Naive thymus-derived CD4-positive, alpha-beta T cell (primary cell): ENCODE results near the gene CLDN10. TPM values are rescaled to one million over a fixed set of nuclear protein-coding genes. Genes with fewer than 3 reads are reported as not detected.
A peak's percentile ranks its signal among the peaks of the same experiment; 100 is the strongest.
"Not testable (repeated sequence)": the region's sequence is repeated elsewhere in the genome, so short reads cannot be mapped to it uniquely, and the experiment has no call there.

Experiments
- ATAC-seq: fragments of 150-1000 bp; cut with Tn5 transposase; 2 replicates; pipeline ENCODE4 v1.10.0; 2021; ENCODE audit warnings: mild to moderate bottlenecking, moderate library complexity
- CTCF ChIA-PET: fragments of 350-600 bp; sonication (Branson Sonifier 250); formaldehyde crosslinking; loops from one replicate; lab custom pipeline; 2021; ENCODE audit warnings: antibody characterized with exemption; lab: Charles Lee
- POLR2A ChIA-PET: fragments of 350-600 bp; sonication (Branson Sonifier 250); formaldehyde crosslinking; loops from one replicate; lab custom pipeline; 2021; ENCODE audit warnings: antibody characterized with exemption, inconsistent platforms; lab: Charles Lee
- DNase-seq, 9 donors: peaks; one replicate each; pipeline versions ENCODE4 v3.0.0 to v3.0.0-alpha.2; 2020 to 2022; ENCODE audit warnings: mixed read lengths in 1 of 9
- H3K27ac ChIP-seq: one replicate; pipeline ENCODE4 v1.7.0; 2013; ENCODE audit warnings: mild to moderate bottlenecking, low read depth, low read length, moderate library complexity
- H3K27me3 ChIP-seq, 2 donors: one replicate each; pipeline ENCODE4 v1.7.0; 2013; ENCODE audit warnings: low read length in 2 of 2, mild to moderate bottlenecking in 2 of 2, moderate library complexity in 2 of 2; ENCODE audit not compliant: control insufficient read depth in 2 of 2, insufficient read depth in 2 of 2
- H3K36me3 ChIP-seq, 3 experiments: 1 replicate in 2 of 3; 2 replicates in 1 of 3; pipeline ENCODE4 v1.7.0; 2013; ENCODE audit warnings: low read length in 3 of 3, mild to moderate bottlenecking in 3 of 3, moderate library complexity in 1 of 3; ENCODE audit not compliant: insufficient read depth in 3 of 3, control insufficient read depth in 2 of 3
- H3K4me1 ChIP-seq, 2 donors: one replicate each; pipeline ENCODE4 v1.7.0; 2013; ENCODE audit warnings: low read length in 2 of 2, mild to moderate bottlenecking in 2 of 2, moderate library complexity in 1 of 2; ENCODE audit not compliant: control insufficient read depth in 2 of 2, insufficient read depth in 2 of 2
- H3K4me3 ChIP-seq: 2 replicates; pipeline ENCODE4 v1.7.0; 2013; ENCODE audit warnings: mild to moderate bottlenecking, low read length
- H3K9me3 ChIP-seq, 3 experiments: 1 replicate in 2 of 3; 2 replicates in 1 of 3; pipeline ENCODE4 v1.7.0; 2013; ENCODE audit warnings: low read length in 3 of 3; ENCODE audit not compliant: control insufficient read depth in 2 of 3
- H3K27ac Mint-ChIP-seq, 9 donors: one replicate each; pipeline ENCODE4 v1.8.0; 2020 to 2022; ENCODE audit warnings: mixed read lengths in 9 of 9, mild to moderate bottlenecking in 8 of 9, moderate library complexity in 5 of 9, inconsistent platforms in 2 of 9
- H3K27me3 Mint-ChIP-seq, 5 donors: one replicate each; pipeline ENCODE4 v1.8.0; 2021 to 2022; ENCODE audit warnings: mixed read lengths in 5 of 5, mild to moderate bottlenecking in 1 of 5
- H3K36me3 Mint-ChIP-seq, 5 donors: one replicate each; pipeline ENCODE4 v1.8.0; 2020 to 2022; ENCODE audit warnings: mixed read lengths in 5 of 5, mild to moderate bottlenecking in 3 of 5, inconsistent platforms in 1 of 5
- H3K4me1 Mint-ChIP-seq, 7 donors: one replicate each; pipeline ENCODE4 v1.8.0; 2020 to 2022; ENCODE audit warnings: mixed read lengths in 7 of 7, mild to moderate bottlenecking in 3 of 7, inconsistent platforms in 1 of 7
- H3K4me3 Mint-ChIP-seq, 10 donors: one replicate each; pipeline ENCODE4 v1.8.0; 2020 to 2022; ENCODE audit warnings: mild to moderate bottlenecking in 10 of 10, mixed read lengths in 10 of 10, moderate library complexity in 6 of 10, inconsistent platforms in 2 of 10
- H3K9me3 Mint-ChIP-seq, 11 donors: one replicate each; pipeline ENCODE4 v1.8.0; 2020 to 2022; ENCODE audit warnings: mixed read lengths in 11 of 11, mild to moderate bottlenecking in 4 of 11, inconsistent platforms in 1 of 11, moderate library complexity in 1 of 11
- intact Hi-C, 2 donors: fragments of 100-400 bp; cut with micrococcal nuclease; formaldehyde crosslinking; loops; one replicate each; pipeline ENCODE4 v1.15.1; 2023
- polyA plus RNA-seq, 2 donors: library from polyadenylated mRNA; unstranded; fragments of 300-500 nt; fragmentation: Illumina TruSeq; gene quantifications; one replicate each; pipeline ENCODE4 v1.2.3, GENCODE V29; 2021
- total RNA-seq, 6 experiments: library from RNA in 5 of 6; stranded (reverse) in 5 of 6; gene quantifications; 1 replicate in 5 of 6; 2 replicates in 1 of 6; pipeline ENCODE4 v1.2.3 and lab custom pipeline; 2021 to 2026

CLDN10 gene
- total and polyA plus RNA-seq, 7 experiments from 2014 or later: not detected

DNA sequence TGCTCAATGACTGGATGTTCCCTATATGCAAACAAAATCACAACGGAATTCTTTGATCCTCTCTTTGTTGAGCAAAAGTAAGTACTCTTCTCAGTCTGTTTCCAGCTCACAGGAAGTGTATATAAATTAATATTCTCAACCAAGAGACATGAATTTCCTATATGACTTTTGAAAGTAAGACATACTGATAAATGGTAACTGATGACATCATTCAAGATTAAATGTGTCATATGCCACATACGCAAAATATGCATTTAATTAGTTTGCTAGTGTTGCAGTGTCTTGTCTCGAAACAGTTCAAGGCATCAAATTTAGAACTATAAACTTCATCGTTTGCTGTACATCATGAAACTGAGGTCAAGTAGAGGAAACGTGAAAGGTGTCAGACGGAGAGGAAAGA is 7.9 kb downstream of the CLDN10 start:
- Mint-ChIP-seq H3K9me3 (peaks cover 0 to 3% (median 0%) of the 10 kb centered on the region in 11 donors), H3K27me3 (peaks cover 13 to 42% (median 20%) of the 10 kb centered on the region in 5 donors), H3K4me3 (no peak overlapping the region), H3K27ac (no peak overlapping the region), H3K36me3 (peaks cover 0 to 4% (median 0%) of the 10 kb centered on the region in 5 donors), H3K4me1 (no peaks in the 10 kb centered on the region)
- no peaks in the 10 kb centered on the region for H3K4me1 ChIP-seq
- no peaks in the 10 kb centered on the region for H3K9me3 ChIP-seq
- H3K27me3 ChIP-seq: no peaks in the 10 kb centered on the region
- H3K36me3 ChIP-seq: no peaks in the 10 kb centered on the region
- POLR2A ChIA-PET: no interaction called here
- no peak overlapping the region for H3K4me3 ChIP-seq
- no peak overlapping the region for H3K27ac ChIP-seq
- ATAC-seq (no peak), DNase-seq (no peak)
- intact Hi-C loops: no loop called here
- CTCF ChIA-PET: no interaction called here

DNA sequence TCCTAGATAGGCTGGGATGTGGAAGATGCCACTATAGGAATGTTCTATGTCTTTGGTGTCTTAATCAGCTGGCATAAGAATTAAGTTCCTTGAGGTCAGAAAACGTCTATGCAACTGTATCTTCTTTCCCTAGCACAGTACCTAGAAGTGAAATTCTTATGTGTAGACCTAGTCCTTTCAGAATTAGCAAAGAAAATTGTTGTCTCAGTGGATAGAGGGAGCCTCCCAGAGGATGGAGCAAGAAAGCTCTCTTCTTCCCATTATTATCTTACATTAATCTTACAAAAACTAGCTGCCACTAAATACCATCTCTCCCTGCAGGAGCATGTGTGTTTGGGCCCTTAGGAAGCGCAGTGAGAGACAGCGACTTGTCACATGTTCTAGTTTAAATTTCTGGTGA is 11.6 kb downstream of the CLDN10 start:
- DNase-seq: no peak
- H3K27ac ChIP-seq: no peak overlapping the region
- ChIA-PET CTCF (no interaction called here), POLR2A (no interaction called here)
- no peak overlapping the region for H3K4me3 ChIP-seq
- Mint-ChIP-seq H3K4me1 (no peaks in the 10 kb centered on the region), H3K27ac (no peak overlapping the region), H3K36me3 (peaks cover 0 to 4% (median 0%) of the 10 kb centered on the region in 5 donors), H3K27me3 (peaks cover 4 to 34% (median 19%) of the 10 kb centered on the region in 5 donors), H3K9me3 (peaks cover 0 to 8% (median 1%) of the 10 kb centered on the region in 11 donors), H3K4me3 (no peak overlapping the region)
- no peaks in the 10 kb centered on the region for H3K4me1 ChIP-seq
- intact Hi-C loops: no loop called here
- H3K9me3 ChIP-seq: no peaks in the 10 kb centered on the region
- no peaks in the 10 kb centered on the region for H3K36me3 ChIP-seq
- ATAC-seq: no peak
- H3K27me3 ChIP-seq: no peaks in the 10 kb centered on the region

DNA sequence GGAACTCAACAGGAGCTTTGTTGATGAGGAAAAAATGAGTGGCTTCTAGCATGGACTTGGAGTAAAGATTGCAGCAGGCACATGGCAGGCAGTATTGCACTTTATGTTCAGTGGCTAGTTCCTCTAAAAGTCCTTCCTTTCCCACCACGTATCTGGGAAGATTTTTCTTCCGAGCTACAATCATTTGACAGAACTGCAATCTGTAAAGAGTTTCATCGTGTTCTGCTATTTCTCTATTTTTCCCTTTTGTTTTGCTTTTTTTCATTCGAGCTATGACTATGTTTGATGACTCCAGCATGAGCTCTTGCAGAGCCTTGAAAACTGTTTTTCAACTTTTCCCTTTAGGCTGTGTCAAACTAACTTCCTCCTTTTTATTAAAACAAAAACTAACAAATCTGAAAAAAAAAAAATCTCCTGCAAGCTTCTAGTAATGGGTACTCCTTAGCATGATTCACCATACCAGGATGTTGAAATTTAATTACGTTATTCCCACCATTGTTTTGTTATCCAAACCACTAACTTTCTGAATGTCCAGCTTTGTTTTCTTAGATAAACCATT is 12.3 kb downstream of the CLDN10 start:
- Histone ChIP-seq H3K4me3 (no peak overlapping the region), H3K9me3 (no peaks in the 10 kb centered on the region), H3K27ac (no peak overlapping the region), H3K36me3 (no peaks in the 10 kb centered on the region), H3K4me1 (no peaks in the 10 kb centered on the region), H3K27me3 (no peaks in the 10 kb centered on the region)
- DNase-seq (no peak), ATAC-seq (peak; percentile 73)
- POLR2A ChIA-PET: no interaction called here
- no peaks in the 10 kb centered on the region for H3K4me1 Mint-ChIP-seq
- H3K9me3 Mint-ChIP-seq: peaks cover 0 to 8% (median 1%) of the 10 kb centered on the region in 11 donors
- intact Hi-C loops: no loop called here
- H3K36me3 Mint-ChIP-seq: peaks cover 0 to 4% (median 0%) of the 10 kb centered on the region in 5 donors
- H3K4me3 Mint-ChIP-seq: no peak overlapping the region
- CTCF ChIA-PET: no interaction called here
- no peak overlapping the region for H3K27ac Mint-ChIP-seq
- H3K27me3 Mint-ChIP-seq: peaks cover 3 to 33% (median 18%) of the 10 kb centered on the region in 5 donors

DNA sequence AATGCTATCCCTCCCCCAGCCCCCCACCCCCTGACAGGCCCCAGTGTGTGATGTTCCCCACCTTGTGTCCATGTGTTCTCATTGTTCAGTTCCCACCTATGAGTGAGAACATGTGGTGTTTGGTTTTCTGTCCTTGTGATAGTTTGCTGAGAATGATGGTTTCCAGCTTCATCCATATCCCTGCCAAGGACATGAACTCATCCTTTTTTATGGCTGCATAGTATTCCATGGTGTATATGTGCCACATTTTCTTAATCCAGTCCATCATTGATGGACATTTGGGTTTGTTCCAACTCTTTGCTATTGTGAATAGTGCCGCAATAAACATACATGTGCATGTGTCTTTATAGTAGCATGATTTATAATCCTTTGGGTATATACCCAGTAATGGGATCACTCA is 13.2 kb downstream of the CLDN10 start:
- H3K9me3 Mint-ChIP-seq, H3K27ac ChIP-seq, H3K4me3 ChIP-seq, intact Hi-C loops, H3K36me3 Mint-ChIP-seq, H3K36me3 ChIP-seq, H3K27ac Mint-ChIP-seq, H3K4me3 Mint-ChIP-seq, H3K4me1 ChIP-seq, CTCF ChIA-PET, DNase-seq, ATAC-seq, H3K27me3 ChIP-seq, POLR2A ChIA-PET, H3K9me3 ChIP-seq, H3K4me1 Mint-ChIP-seq: not testable (repeated sequence)
- peaks cover 3 to 29% (median 15%) of the 10 kb centered on the region in 5 donors for H3K27me3 Mint-ChIP-seq

DNA sequence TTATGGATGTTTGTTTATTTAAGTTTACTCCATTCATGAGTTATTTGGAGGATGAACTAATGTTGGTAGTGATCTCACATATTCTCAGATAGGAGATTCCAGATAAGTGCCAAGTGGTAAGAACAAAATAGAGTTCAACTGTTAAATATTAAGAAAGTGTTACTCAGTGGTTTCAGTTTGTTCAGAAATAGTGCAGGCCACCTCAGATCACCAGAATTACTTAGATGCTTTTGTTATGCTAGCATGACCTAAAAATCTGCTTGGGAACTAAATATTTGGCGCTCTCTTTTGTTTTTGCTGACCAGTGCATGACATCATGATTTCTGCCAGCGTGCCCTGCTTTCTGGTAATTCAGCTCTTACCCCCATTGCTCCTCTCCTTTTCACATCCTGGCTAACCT is 15.6 kb downstream of the CLDN10 start:
- peaks cover 0 to 4% (median 0%) of the 10 kb centered on the region in 5 donors for H3K36me3 Mint-ChIP-seq
- H3K27ac Mint-ChIP-seq: peak overlapping the region in 1 of 9 donors; percentile 47
- no peaks in the 10 kb centered on the region for H3K4me1 Mint-ChIP-seq
- H3K9me3 Mint-ChIP-seq: peaks cover 0 to 8% (median 1%) of the 10 kb centered on the region in 11 donors
- ChIA-PET CTCF (no interaction called here), POLR2A (no interaction called here)
- no peak overlapping the region for H3K27ac ChIP-seq
- no peaks in the 10 kb centered on the region for H3K27me3 ChIP-seq
- peak overlapping the region in 1 of 10 donors; percentile 1 for H3K4me3 Mint-ChIP-seq
- DNase-seq (no peak), ATAC-seq (no peak)
- H3K4me3 ChIP-seq: no peak overlapping the region
- no peaks in the 10 kb centered on the region for H3K9me3 ChIP-seq
- H3K4me1 ChIP-seq: no peaks in the 10 kb centered on the region
- no peaks in the 10 kb centered on the region for H3K36me3 ChIP-seq
- intact Hi-C loops: no loop called here
- H3K27me3 Mint-ChIP-seq: peaks cover 3 to 32% (median 18%) of the 10 kb centered on the region in 5 donors

DNA sequence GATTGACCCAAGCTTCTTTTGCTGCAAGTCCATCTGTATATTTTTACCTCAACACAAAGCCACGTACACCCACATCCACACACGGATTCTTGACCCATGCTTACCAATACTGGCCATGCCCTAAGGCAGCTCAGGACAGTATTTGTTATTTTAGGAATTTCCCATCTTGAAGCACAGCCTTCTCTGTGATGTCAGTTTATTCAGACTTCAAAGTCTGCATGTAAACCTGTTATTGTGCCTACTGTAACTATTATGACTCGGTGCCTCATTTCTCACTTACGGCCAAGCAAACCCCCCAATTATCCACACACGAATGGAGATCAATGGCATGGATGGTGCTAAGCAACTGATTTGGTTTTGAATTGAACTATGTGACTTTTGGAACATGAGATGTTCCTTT is 17.5 kb downstream of the CLDN10 start:
- no peaks in the 10 kb centered on the region for H3K4me1 Mint-ChIP-seq
- no peak overlapping the region for H3K27ac Mint-ChIP-seq
- Histone ChIP-seq H3K9me3 (no peaks in the 10 kb centered on the region), H3K36me3 (no peaks in the 10 kb centered on the region), H3K27me3 (no peaks in the 10 kb centered on the region), H3K27ac (no peak overlapping the region), H3K4me3 (no peak overlapping the region), H3K4me1 (no peaks in the 10 kb centered on the region)
- ATAC-seq (no peak), DNase-seq (no peak)
- ChIA-PET POLR2A (no interaction called here), CTCF (no interaction called here)
- no peak overlapping the region for H3K4me3 Mint-ChIP-seq
- intact Hi-C loops: no loop called here
- peaks cover 3 to 32% (median 21%) of the 10 kb centered on the region in 5 donors for H3K27me3 Mint-ChIP-seq
- peaks cover 0 to 4% (median 0%) of the 10 kb centered on the region in 5 donors for H3K36me3 Mint-ChIP-seq
- peaks cover 0 to 8% (median 1%) of the 10 kb centered on the region in 11 donors for H3K9me3 Mint-ChIP-seq

DNA sequence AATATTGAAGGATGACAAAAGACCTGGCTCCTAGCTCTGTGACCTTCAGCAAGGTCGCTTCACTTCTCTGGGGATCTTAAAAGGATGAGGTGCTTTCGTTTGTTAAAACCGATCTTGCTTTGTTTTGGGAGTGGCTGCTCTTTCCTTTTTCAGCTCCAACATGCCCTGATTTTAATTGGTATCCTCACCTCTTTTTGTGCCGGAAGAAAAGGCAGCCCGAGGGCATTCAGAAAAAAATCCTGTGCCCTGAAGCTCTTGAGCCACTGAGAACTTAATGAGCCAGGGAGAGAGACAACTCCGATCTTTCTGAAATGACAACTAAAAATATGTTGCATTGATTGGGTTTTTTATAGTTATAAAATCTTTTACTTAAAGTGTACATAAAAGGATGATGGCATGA is 19.4 kb downstream of the CLDN10 start:
- H3K36me3 Mint-ChIP-seq: no peaks in the 10 kb centered on the region
- no peak overlapping the region for H3K27ac Mint-ChIP-seq
- intact Hi-C loops: no loop called here
- H3K4me3 ChIP-seq: no peak overlapping the region
- POLR2A ChIA-PET: no interaction called here
- no peaks in the 10 kb centered on the region for H3K4me1 ChIP-seq
- ATAC-seq (no peak), DNase-seq (no peak)
- H3K4me3 Mint-ChIP-seq: no peak overlapping the region
- CTCF ChIA-PET: no interaction called here
- no peaks in the 10 kb centered on the region for H3K9me3 ChIP-seq
- no peak overlapping the region for H3K27ac ChIP-seq
- H3K27me3 ChIP-seq: no peaks in the 10 kb centered on the region
- no peaks in the 10 kb centered on the region for H3K36me3 ChIP-seq
- no peaks in the 10 kb centered on the region for H3K4me1 Mint-ChIP-seq
- H3K9me3 Mint-ChIP-seq: peaks cover 0 to 3% (median 0%) of the 10 kb centered on the region in 11 donors
- peaks cover 2 to 37% (median 21%) of the 10 kb centered on the region in 5 donors for H3K27me3 Mint-ChIP-seq
